KOPT-K1 (cell line): ENCODE data around the gene ACBD4.
"Not testable (repeated sequence)": the region's sequence is repeated elsewhere in the genome, so short reads cannot be mapped to it uniquely, and the experiment has no call there.

ENCODE experiments used
- H3K27ac ChIP-seq: fragments of 200-600 bp; sonication (generic); 2 replicates; pipeline ENCODE4 v1.5.1; 2016; ENCODE audit warnings: antibody characterized with exemption, mild to moderate bottlenecking, low read depth, low read length; ENCODE audit not compliant: poor library complexity, severe bottlenecking
- H3K36me3 ChIP-seq: fragments of 200-600 bp; sonication (generic); 2 replicates; pipeline ENCODE4 v1.5.1; 2017; ENCODE audit warnings: antibody characterized with exemption, mild to moderate bottlenecking, low read length, moderate library complexity; ENCODE audit not compliant: insufficient read depth
- H3K9me3 ChIP-seq: fragments of 200-600 bp; sonication (generic); 2 replicates; pipeline ENCODE4 v1.5.1; 2017; ENCODE audit warnings: antibody characterized with exemption, low read length, mild to moderate bottlenecking; ENCODE audit not compliant: insufficient read depth, poor library complexity, severe bottlenecking

ACBD4 gene

GRCh38 chr17:45123076-45123770 is 12.3 kb upstream of the ACBD4 start:
- Histone ChIP-seq H3K9me3 (no peaks in the 10 kb centered on the region), H3K36me3 (no peaks in the 10 kb centered on the region), H3K27ac (no peak overlapping the region)

GRCh38 chr17:45123930-45124796 is 11.3 kb upstream of the ACBD4 start:
- H3K27ac ChIP-seq: no peak overlapping the region

GRCh38 chr17:45124797-45125122 is 10.7 kb upstream of the ACBD4 start:
- not testable (repeated sequence) for H3K27ac ChIP-seq, H3K36me3 ChIP-seq, H3K9me3 ChIP-seq

More at GRCh38 chr17:45123930-45124796, 11.3 kb upstream of the ACBD4 start:
- Histone ChIP-seq H3K36me3 (no peaks in the 10 kb centered on the region), H3K9me3 (no peaks in the 10 kb centered on the region)

GRCh38 chr17:45125509-45125908 is 10.0 kb upstream of the ACBD4 start:
- no peaks in the 10 kb centered on the region for H3K36me3 ChIP-seq
- no peaks in the 10 kb centered on the region for H3K9me3 ChIP-seq
- no peak overlapping the region for H3K27ac ChIP-seq

GRCh38 chr17:45127207-45127547 is 8.3 kb upstream of the ACBD4 start:
- Histone ChIP-seq H3K9me3 (no peaks in the 10 kb centered on the region), H3K27ac (no peak overlapping the region)

GRCh38 chr17:45127548-45128300 is 7.8 kb upstream of the ACBD4 start:
- Histone ChIP-seq H3K9me3 (no peaks in the 10 kb centered on the region), H3K27ac (no peak overlapping the region), H3K36me3 (no peaks in the 10 kb centered on the region)

More at GRCh38 chr17:45127207-45127547, 8.3 kb upstream of the ACBD4 start:
- no peaks in the 10 kb centered on the region for H3K36me3 ChIP-seq

GRCh38 chr17:45128331-45128730 is 7.2 kb upstream of the ACBD4 start:
- H3K36me3 ChIP-seq: no peaks in the 10 kb centered on the region
- no peak overlapping the region for H3K27ac ChIP-seq
- no peaks in the 10 kb centered on the region for H3K9me3 ChIP-seq

GRCh38 chr17:45128989-45129388 is 6.5 kb upstream of the ACBD4 start:
- Histone ChIP-seq H3K27ac (no peak overlapping the region), H3K9me3 (no peaks in the 10 kb centered on the region), H3K36me3 (no peaks in the 10 kb centered on the region)

- Histone ChIP-seq H3K27ac (no peak overlapping the region), H3K36me3 (no peaks in the 10 kb centered on the region), H3K9me3 (no peaks in the 10 kb centered on the region)
Measured at GRCh38 chr17:45129426-45129939, 6.0 kb upstream of the ACBD4 start.

GRCh38 chr17:45129940-45130680 is 5.4 kb upstream of the ACBD4 start:
- Histone ChIP-seq H3K27ac (no peak overlapping the region), H3K36me3 (no peaks in the 10 kb centered on the region)

GRCh38 chr17:45130681-45131615 is 4.5 kb upstream of the ACBD4 start:
- Histone ChIP-seq H3K27ac (no peak overlapping the region), H3K9me3 (no peaks in the 10 kb centered on the region), H3K36me3 (no peaks in the 10 kb centered on the region)

More at GRCh38 chr17:45129940-45130680, 5.4 kb upstream of the ACBD4 start:
- no peaks in the 10 kb centered on the region for H3K9me3 ChIP-seq

- Histone ChIP-seq H3K27ac (peak overlapping the region; percentile 27), H3K9me3 (no peaks in the 10 kb centered on the region), H3K36me3 (no peaks in the 10 kb centered on the region)
Measured at GRCh38 chr17:45131616-45132319, 3.7 kb upstream of the ACBD4 start.

GRCh38 chr17:45132320-45132571 is 3.2 kb upstream of the ACBD4 start, which contains the start of gene PLCD3:
Gene PLCD3, minus strand, starts transcription at chr17:45132515. Its CDS starts 105 bp downstream, at chr17:45132410.
- Histone ChIP-seq H3K27ac (peak within 1 kb of the TSS; percentile 50), H3K9me3 (no peaks in the 10 kb centered on the region), H3K36me3 (no peaks in the 10 kb centered on the region)
